DND-41 (cell line): ENCODE data around the gene AGAP2.

Source experiments
- CTCF ChIP-seq: IDR thresholded peaks from 2 replicates; pipeline ENCODE4 v1.5.1; 2012; ENCODE audit warnings: borderline replicate concordance, low read length, moderate library complexity, mild to moderate bottlenecking; ENCODE audit not compliant: poor library complexity, severe bottlenecking; ENCODE audit errors: extremely low read depth
- EZH2 ChIP-seq: IDR thresholded peaks from 3 replicates; pipeline ENCODE4 v1.6.1; 2012; ENCODE audit warnings: borderline replicate concordance, low read depth, mild to moderate bottlenecking, moderate library complexity, low read length, inconsistent platforms; ENCODE audit not compliant: severe bottlenecking

GRCh38 chr12:57739387-57739786 is 845 bp upstream of the AGAP2 start:
- TF ChIP-seq CTCF: no peak
- TF ChIP-seq EZH2: no peak
